ENCODE data around the gene AKAP9. TPM values are rescaled to one million over a fixed set of nuclear protein-coding genes. Genes with fewer than 3 reads are reported as not detected.

Gene AKAP9
- total RNA-seq, 1 donor = 56.5 TPM

DNA sequence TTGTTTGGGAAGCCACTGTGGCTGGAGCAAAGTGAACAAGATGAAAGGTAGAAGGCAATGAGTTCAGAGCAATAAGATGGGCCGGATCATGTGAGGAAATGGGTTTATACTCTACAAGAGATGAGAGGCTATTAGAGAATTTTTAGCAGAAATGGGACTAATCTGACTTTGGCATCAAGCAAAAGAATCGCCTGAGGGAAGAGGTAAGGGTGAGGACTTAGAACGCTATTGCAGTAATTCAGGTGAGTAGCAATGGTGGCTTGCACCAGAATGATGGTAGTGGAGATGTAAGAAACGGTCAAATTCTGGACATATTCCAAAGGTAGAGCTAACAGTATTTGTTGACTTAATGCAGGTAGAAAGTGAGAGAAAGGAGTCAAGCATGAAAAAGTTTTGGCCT lies 29.5 kb upstream of the AKAP9 start:
- Histone ChIP-seq H3K79me2 (ENCODE audit: insufficient read depth, low read length) (no peaks in the 10 kb centered on the region), H3K4me3 (ENCODE audit: insufficient read depth, low read length) (no peak overlapping the region)
- no peak for TF ChIP-seq CTCF (IDR thresholded peaks at IDR 0.05; ENCODE audit: extremely low read depth, low read depth, low read length)

GRCh38 chr7:91912494-91912893 lies 28.2 kb upstream of the AKAP9 start:
- no peak for DNase-seq (ENCODE audit: insufficient read length, low spot score, missing footprints)
- peak overlapping the region; percentile 1 for H2AFZ ChIP-seq (ENCODE audit: low read length)
- peak overlapping the region; percentile 86 for H3K4me2 ChIP-seq (ENCODE audit: insufficient read depth, low read length)
- H3K4me3 ChIP-seq (ENCODE audit: insufficient read depth, low read length) = no peak overlapping the region
- peaks cover 39% of the 10 kb centered on the region for H3K4me1 ChIP-seq (ENCODE audit: insufficient read depth, low read length)
- no peaks in the 10 kb centered on the region for H4K20me1 ChIP-seq (ENCODE audit: insufficient read depth, low read length)
- no peaks in the 10 kb centered on the region for H3K36me3 ChIP-seq (ENCODE audit: insufficient read depth, low read length)
- no peak overlapping the region for H3K27ac ChIP-seq (ENCODE audit: low read depth, low read length)
- TF ChIP-seq CTCF (IDR thresholded peaks at IDR 0.05; ENCODE audit: extremely low read depth, low read depth, low read length) = no peak
- no peaks in the 10 kb centered on the region for H3K9me3 ChIP-seq (ENCODE audit: low read depth, low read length)
- H3K27me3 ChIP-seq (ENCODE audit: insufficient read depth, low read length) = no peaks in the 10 kb centered on the region
- no peaks in the 10 kb centered on the region for H3K79me2 ChIP-seq (ENCODE audit: insufficient read depth, low read length)

More for the DNA sequence above, 29.5 kb upstream of the AKAP9 start:
- Histone ChIP-seq H2AFZ (ENCODE audit: low read length) (no peak overlapping the region), H3K4me1 (ENCODE audit: insufficient read depth, low read length) (peaks cover 39% of the 10 kb centered on the region), H4K20me1 (ENCODE audit: insufficient read depth, low read length) (no peaks in the 10 kb centered on the region), H3K9me3 (ENCODE audit: low read depth, low read length) (no peaks in the 10 kb centered on the region), H3K36me3 (ENCODE audit: insufficient read depth, low read length) (no peaks in the 10 kb centered on the region), H3K27ac (ENCODE audit: low read depth, low read length) (no peak overlapping the region), H3K4me2 (ENCODE audit: insufficient read depth, low read length) (no peak overlapping the region), H3K27me3 (ENCODE audit: insufficient read depth, low read length) (no peaks in the 10 kb centered on the region)
- no peak for DNase-seq (ENCODE audit: insufficient read length, low spot score, missing footprints)

GRCh38 chr7:91913612-91914011 lies 27.1 kb upstream of the AKAP9 start:
- Histone ChIP-seq H3K4me1 (ENCODE audit: insufficient read depth, low read length) (peaks cover 39% of the 10 kb centered on the region), H3K27ac (ENCODE audit: low read depth, low read length) (peak overlapping the region; percentile 82), H3K27me3 (ENCODE audit: insufficient read depth, low read length) (no peaks in the 10 kb centered on the region), H3K79me2 (ENCODE audit: insufficient read depth, low read length) (no peaks in the 10 kb centered on the region), H3K4me2 (ENCODE audit: insufficient read depth, low read length) (peak overlapping the region; percentile 86), H3K9me3 (ENCODE audit: low read depth, low read length) (no peaks in the 10 kb centered on the region), H4K20me1 (ENCODE audit: insufficient read depth, low read length) (no peaks in the 10 kb centered on the region), H3K4me3 (ENCODE audit: insufficient read depth, low read length) (peak overlapping the region; percentile 52), H3K36me3 (ENCODE audit: insufficient read depth, low read length) (no peaks in the 10 kb centered on the region), H2AFZ (ENCODE audit: low read length) (peak overlapping the region; percentile 49)
- no peak for TF ChIP-seq CTCF (IDR thresholded peaks at IDR 0.05; ENCODE audit: extremely low read depth, low read depth, low read length)
- peak; percentile 84 for DNase-seq (ENCODE audit: insufficient read length, low spot score, missing footprints)

GRCh38 chr7:91915401-91916050 lies 25.1 kb upstream of the AKAP9 start:
- no peaks in the 10 kb centered on the region for H3K27me3 ChIP-seq (ENCODE audit: insufficient read depth, low read length)
- no peaks in the 10 kb centered on the region for H3K36me3 ChIP-seq (ENCODE audit: insufficient read depth, low read length)
- H3K79me2 ChIP-seq (ENCODE audit: insufficient read depth, low read length) = no peaks in the 10 kb centered on the region
- no peaks in the 10 kb centered on the region for H3K9me3 ChIP-seq (ENCODE audit: low read depth, low read length)
- peaks cover 39% of the 10 kb centered on the region for H3K4me1 ChIP-seq (ENCODE audit: insufficient read depth, low read length)
- peak overlapping the region; percentile 82 for H3K27ac ChIP-seq (ENCODE audit: low read depth, low read length)
- no peak overlapping the region for H3K4me3 ChIP-seq (ENCODE audit: insufficient read depth, low read length)
- DNase-seq (ENCODE audit: insufficient read length, low spot score, missing footprints) = peak; percentile 67
- peak overlapping the region; percentile 42 for H3K4me2 ChIP-seq (ENCODE audit: insufficient read depth, low read length)
- peak overlapping the region; percentile 49 for H2AFZ ChIP-seq (ENCODE audit: low read length)
- no peaks in the 10 kb centered on the region for H4K20me1 ChIP-seq (ENCODE audit: insufficient read depth, low read length)
- no peak for TF ChIP-seq CTCF (IDR thresholded peaks at IDR 0.05; ENCODE audit: extremely low read depth, low read depth, low read length)
